IMR-90 (cell line): Measurements from ENCODE around the gene DDOST.

ENCODE experiments used
- BHLHE40 ChIP-seq: fragments of 150-350 bp; IDR thresholded peaks from 2 replicates; pipeline ENCODE4 v1.6.1; 2016; ENCODE audit warnings: mild to moderate bottlenecking, low read depth, low read length
- CHD1 ChIP-seq: IDR thresholded peaks from 2 replicates; pipeline ENCODE4 v1.6.1; 2012; ENCODE audit warnings: low read depth, low read length, improper control_type of control experiment
- CTCF ChIP-seq: conservative IDR thresholded peaks from 2 replicates; pipeline ENCODE4 v1.5.1; 2012; ENCODE audit warnings: mild to moderate bottlenecking, low read depth, low read length, improper control_type of control experiment
- ELK1 ChIP-seq: fragments of 150-350 bp; IDR thresholded peaks from 2 replicates; pipeline ENCODE4 v1.6.1; 2016; ENCODE audit warnings: low read depth, mild to moderate bottlenecking, low read length, moderate library complexity, borderline replicate concordance
- MAFK ChIP-seq: IDR thresholded peaks from 2 replicates; pipeline ENCODE4 v1.6.1; 2012; ENCODE audit warnings: low read depth, low read length, improper control_type of control experiment
- MAZ ChIP-seq: IDR thresholded peaks from 2 replicates; pipeline ENCODE4 v1.6.1; 2012; ENCODE audit warnings: low read depth, mild to moderate bottlenecking, low read length, improper control_type of control experiment, moderate library complexity, borderline replicate concordance
- MXI1 ChIP-seq: IDR thresholded peaks from 2 replicates; pipeline ENCODE4 v1.6.1; 2012; ENCODE audit warnings: low read depth, mild to moderate bottlenecking, low read length, moderate library complexity, borderline replicate concordance
- POLR2A ChIP-seq: IDR thresholded peaks from 2 replicates; pipeline ENCODE4 v1.6.1; 2012; ENCODE audit warnings: mild to moderate bottlenecking, low read depth, low read length
- RAD21 ChIP-seq: IDR thresholded peaks from 2 replicates; pipeline ENCODE4 v1.6.1; 2012; ENCODE audit warnings: low read length, improper control_type of control experiment
- RFX5 ChIP-seq: IDR thresholded peaks from 2 replicates; pipeline ENCODE4 v1.8.0; 2012; ENCODE audit warnings: low read depth, mild to moderate bottlenecking, low read length, moderate library complexity
- SMC3 ChIP-seq: fragments of 150-350 bp; IDR thresholded peaks from 2 replicates; pipeline ENCODE4 v1.6.1; 2016; ENCODE audit warnings: low read depth, mild to moderate bottlenecking, antibody characterized with exemption, low read length, moderate library complexity
- USF2 ChIP-seq: fragments of 150-350 bp; IDR thresholded peaks from 2 replicates; pipeline ENCODE4 v1.6.1; 2017; ENCODE audit warnings: mild to moderate bottlenecking, antibody characterized with exemption, low read length, low read depth

DNA sequence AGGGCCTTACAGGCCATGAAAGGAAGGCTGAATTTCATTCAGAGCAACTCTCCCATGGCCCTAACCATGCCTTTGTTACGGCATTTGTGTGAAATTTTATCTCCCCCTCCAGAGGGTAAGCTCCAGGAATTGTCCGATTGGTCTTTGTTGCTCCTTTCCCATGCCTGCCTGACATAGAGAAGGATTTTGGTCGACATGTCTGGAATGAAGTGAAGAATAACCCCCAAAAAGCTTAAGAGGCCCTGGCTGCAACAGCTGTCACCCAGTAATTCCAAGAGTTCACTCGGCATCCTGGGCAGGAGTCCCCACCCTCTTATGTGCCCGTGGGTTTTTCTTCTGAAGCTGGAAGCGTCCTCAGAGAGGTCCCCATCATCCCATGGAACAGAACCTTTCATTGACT is 51.6 kb downstream of the DDOST start:
- no peak for TF ChIP-seq POLR2A
- TF ChIP-seq CTCF = no peak
- no peak for TF ChIP-seq MAFK
- no peak for TF ChIP-seq BHLHE40
- no peak for TF ChIP-seq MAZ
- no peak for TF ChIP-seq ELK1
- no peak for TF ChIP-seq USF2
- no peak for TF ChIP-seq MXI1
- no peak for TF ChIP-seq RAD21
- no peak for TF ChIP-seq RFX5
- TF ChIP-seq SMC3 = no peak
- TF ChIP-seq CHD1 = no peak
